WTC11 (cell line): ENCODE measurements around the gene CD1B. TPM values are rescaled to one million over a fixed set of nuclear protein-coding genes. Genes with fewer than 3 reads are reported as not detected.

Source experiments
- ATAC-seq: fragments of 200-7000 bp; cut with Tn5 transposase; 2 replicates; pipeline ENCODE4 v1.10.0; 2021; ENCODE audit warnings: mild to moderate bottlenecking, moderate library complexity
- CTCF ChIA-PET: fragments of 300-600 bp; sonication (Branson Sonifier 250); formaldehyde crosslinking; loops from one replicate; lab custom pipeline; 2021; ENCODE audit warnings: antibody characterized with exemption; lab: Charles Lee
- POLR2A ChIA-PET: fragments of 350-600 bp; sonication (Branson Sonifier 250); formaldehyde crosslinking; loops from one replicate; lab custom pipeline; 2021; ENCODE audit warnings: antibody characterized with exemption; lab: Charles Lee
- DNase-seq: peaks from one replicate; pipeline ENCODE4 v3.0.0; 2021; ENCODE audit warnings: low spot score
- H3K27ac Mint-ChIP-seq: 2 replicates; pipeline ENCODE4 v1.8.0; 2021; ENCODE audit warnings: mixed read lengths
- H3K27me3 Mint-ChIP-seq: 2 replicates; pipeline ENCODE4 v1.8.0; 2021; ENCODE audit warnings: low read depth, mild to moderate bottlenecking, moderate library complexity, mixed read lengths
- H3K36me3 Mint-ChIP-seq: 2 replicates; pipeline ENCODE4 v1.8.0; 2021; ENCODE audit warnings: mixed read lengths
- H3K4me1 Mint-ChIP-seq: 2 replicates; pipeline ENCODE4 v1.8.0; 2022; ENCODE audit warnings: mixed read lengths
- H3K4me3 Mint-ChIP-seq: 2 replicates; pipeline ENCODE4 v1.8.0; 2021; ENCODE audit warnings: mild to moderate bottlenecking, moderate library complexity, mixed read lengths
- H3K9me3 Mint-ChIP-seq: 2 replicates; pipeline ENCODE4 v1.8.0; 2021; ENCODE audit warnings: mixed read lengths
- ARID4B ChIP-seq: sonication (generic); formaldehyde crosslinking; IDR thresholded peaks from 2 replicates; pipeline ENCODE4 v1.8.0; 2023; ENCODE audit warnings: missing genetic modification reagents, mild to moderate bottlenecking, borderline replicate concordance
- ATF3 ChIP-seq: sonication (generic); formaldehyde crosslinking; conservative IDR thresholded peaks from 2 replicates; pipeline ENCODE4 v1.8.1; 2022; ENCODE audit warnings: mild to moderate bottlenecking, missing genetic modification reagents
- CDX4 ChIP-seq: fragments of 250-450 bp; sonication (Bioruptor Pico); IDR thresholded peaks from 2 replicates; pipeline ENCODE4 v1.9.0; 2021; ENCODE audit warnings: moderate library complexity, mild to moderate bottlenecking, inconsistent platforms, borderline replicate concordance
- E2F5 ChIP-seq: sonication (generic); formaldehyde crosslinking; IDR thresholded peaks from 2 replicates; pipeline ENCODE4 v1.8.1; 2022; ENCODE audit warnings: mild to moderate bottlenecking, moderate library complexity, missing genetic modification reagents
- ESRRA ChIP-seq: sonication (generic); formaldehyde crosslinking; IDR thresholded peaks from 2 replicates; pipeline ENCODE4 v1.8.1; 2022; ENCODE audit warnings: mild to moderate bottlenecking, missing genetic modification reagents, borderline replicate concordance
- ETV6 ChIP-seq: sonication (generic); formaldehyde crosslinking; IDR thresholded peaks from 2 replicates; pipeline ENCODE4 v1.8.1; 2022; ENCODE audit warnings: mild to moderate bottlenecking, missing genetic modification reagents
- FOXK1 ChIP-seq: sonication (generic); formaldehyde crosslinking; IDR thresholded peaks from 2 replicates; pipeline ENCODE4 v1.8.0; 2022; ENCODE audit warnings: mild to moderate bottlenecking, moderate library complexity, missing genetic modification reagents
- HMGA2 ChIP-seq: fragments of 250-450 bp; sonication (Bioruptor Pico); IDR thresholded peaks from 2 replicates; pipeline ENCODE4 v1.4.0; 2021; ENCODE audit warnings: mild to moderate bottlenecking, moderate library complexity
- MAX ChIP-seq: sonication (generic); formaldehyde crosslinking; IDR thresholded peaks from 2 replicates; pipeline ENCODE4 v1.8.0; 2022; ENCODE audit warnings: mild to moderate bottlenecking, missing genetic modification reagents
- NFE2L1 ChIP-seq: sonication (generic); formaldehyde crosslinking; IDR thresholded peaks from 2 replicates; pipeline ENCODE4 v1.8.1; 2023; ENCODE audit warnings: missing genetic modification reagents
- PRRX2 ChIP-seq: fragments of 250-450 bp; sonication (Bioruptor Pico); IDR thresholded peaks from 2 replicates; pipeline ENCODE4 v1.8.0; 2021; ENCODE audit warnings: mild to moderate bottlenecking
- RELA ChIP-seq: sonication (generic); formaldehyde crosslinking; IDR thresholded peaks from 2 replicates; pipeline ENCODE4 v1.8.1; 2022; ENCODE audit warnings: missing genetic modification reagents, mild to moderate bottlenecking, borderline replicate concordance
- SMAD3 ChIP-seq: sonication (generic); formaldehyde crosslinking; IDR thresholded peaks from 2 replicates; pipeline ENCODE4 v1.8.0; 2022; ENCODE audit warnings: missing genetic modification reagents, mild to moderate bottlenecking, borderline replicate concordance
- SOX15 ChIP-seq: fragments of 250-450 bp; sonication (Bioruptor Pico); IDR thresholded peaks from 2 replicates; pipeline ENCODE4 v1.9.0; 2021; ENCODE audit warnings: mild to moderate bottlenecking
- SP1 ChIP-seq: sonication (generic); formaldehyde crosslinking; conservative IDR thresholded peaks from 2 replicates; pipeline ENCODE4 v1.8.1; 2022; ENCODE audit warnings: missing genetic modification reagents
- TCF7 ChIP-seq: sonication (generic); formaldehyde crosslinking; IDR thresholded peaks from 2 replicates; pipeline ENCODE4 v1.8.0; 2022; ENCODE audit warnings: mild to moderate bottlenecking, low read depth, missing genetic modification reagents, moderate library complexity
- TP53 ChIP-seq: sonication (generic); formaldehyde crosslinking; IDR thresholded peaks from 2 replicates; pipeline ENCODE4 v1.8.1; 2023; ENCODE audit warnings: mild to moderate bottlenecking, missing genetic modification reagents
- ZNF138 ChIP-seq: sonication (generic); formaldehyde crosslinking; conservative IDR thresholded peaks from 2 replicates; pipeline ENCODE4 v1.8.1; 2022; ENCODE audit warnings: mild to moderate bottlenecking, moderate library complexity, missing genetic modification reagents
- ZNF281 ChIP-seq: sonication (generic); formaldehyde crosslinking; IDR thresholded peaks from 2 replicates; pipeline ENCODE4 v1.8.0; 2023; ENCODE audit warnings: mild to moderate bottlenecking, missing genetic modification reagents
- ZNF416 ChIP-seq: fragments of 250-450 bp; sonication (Bioruptor Pico); IDR thresholded peaks from 2 replicates; pipeline ENCODE4 v1.9.0; 2021; ENCODE audit warnings: mild to moderate bottlenecking, inconsistent platforms
- ZNF671 ChIP-seq: fragments of 250-450 bp; sonication (Bioruptor Pico); IDR thresholded peaks from 2 replicates; pipeline ENCODE4 v1.8.0; 2021; ENCODE audit warnings: mild to moderate bottlenecking
- ZSCAN18 ChIP-seq: fragments of 250-450 bp; sonication (Bioruptor Pico); IDR thresholded peaks from 2 replicates; pipeline ENCODE4 v2.1.2; 2022; ENCODE audit warnings: mild to moderate bottlenecking, moderate library complexity
- total RNA-seq: library from RNA; stranded (reverse); gene quantifications from 3 replicates; pipeline ENCODE4 v1.2.3, GENCODE V29; 2021

CD1B gene
- total RNA-seq, 1 experiment from 2014 or later = not detected

- no peak for TF ChIP-seq ZNF281
- TF ChIP-seq CDX4 (CRISPR knock-in tag) = no peak
Observed at GRCh38 chr1:158286487-158286886, 44.8 kb downstream of the CD1B start (continued).

GRCh38 chr1:158285756-158286241 lies 45.5 kb downstream of the CD1B start:
- H3K27me3 Mint-ChIP-seq = no peaks in the 10 kb centered on the region
- DNase-seq = no peak
- TF ChIP-seq SP1 (CRISPR knock-in tag) = no peak
- no peak for TF ChIP-seq RELA
- no peak for TF ChIP-seq TP53 (CRISPR knock-in tag)
- TF ChIP-seq MAX (CRISPR knock-in tag) = no peak
- no peak for TF ChIP-seq TCF7
- no peak for TF ChIP-seq ETV6 (CRISPR knock-in tag)
- no peak for TF ChIP-seq PRRX2
- TF ChIP-seq HMGA2 (CRISPR knock-in tag) = no peak
- TF ChIP-seq ZSCAN18 (CRISPR knock-in tag) = no peak
- no peak for TF ChIP-seq E2F5 (CRISPR knock-in tag)
- no peak for TF ChIP-seq SOX15
- TF ChIP-seq SMAD3 (CRISPR knock-in tag) = no peak
- TF ChIP-seq NFE2L1 (CRISPR knock-in tag) = no peak
- TF ChIP-seq, all 79 proteins: peak for 0
- Mint-ChIP-seq H3K27ac (no peak overlapping the region), H3K9me3 (peaks cover 17% of the 10 kb centered on the region), H3K36me3 (peaks cover 16% of the 10 kb centered on the region), H3K4me1 (peaks cover 13% of the 10 kb centered on the region), H3K4me3 (no peak overlapping the region)
- ATAC-seq = no peak
- ChIA-PET CTCF (no interaction called here), POLR2A (interaction anchor here (0.5 kb wide), 1 partner anchor 15 kb away, joined by 4 read pairs; no protein-coding TSS in a partner anchor)

GRCh38 chr1:158283965-158284364 lies 47.4 kb downstream of the CD1B start:
- Mint-ChIP-seq H3K27ac (peak overlapping the region; percentile 10; the same call in 1 of the 2 replicates), H3K36me3 (peaks cover 29% of the 10 kb centered on the region)
- CTCF ChIA-PET = interaction anchor here (1.2 to 1.6 kb wide), 2 partner anchors 46 to 80 kb away, joined by 4 to 5 read pairs; no protein-coding TSS in a partner anchor
- TF ChIP-seq ESRRA (CRISPR knock-in tag) (no peak), CDX4 (CRISPR knock-in tag) (no peak), ZNF416 (CRISPR knock-in tag) (no peak), ATF3 (no peak), ARID4B (CRISPR knock-in tag) (no peak), ZNF671 (CRISPR knock-in tag) (no peak), ZNF138 (CRISPR knock-in tag) (no peak), FOXK1 (CRISPR knock-in tag) (no peak)

More at GRCh38 chr1:158283965-158284364, 47.4 kb downstream of the CD1B start:
- ATAC-seq = no peak
- H3K9me3 Mint-ChIP-seq = peaks cover 30% of the 10 kb centered on the region
- POLR2A ChIA-PET = no interaction called here
- H3K4me3 Mint-ChIP-seq = no peak overlapping the region
- DNase-seq = no peak
- H3K4me1 Mint-ChIP-seq = peaks cover 13% of the 10 kb centered on the region
- H3K27me3 Mint-ChIP-seq = no peaks in the 10 kb centered on the region
